Ovary (tissue), 3 donors: Measurements from ENCODE around the gene RPTOR.

ENCODE experiments used
- CTCF ChIP-seq, 3 donors: fragments of 450-650 bp in 2 of 3; fragments of 200-600 bp in 1 of 3; IDR thresholded peaks; one replicate each; pipeline versions ENCODE4 v1.5.1 to v1.8.0; 2016 to 2022; ENCODE audit warnings: antibody characterized with exemption in 3 of 3, mild to moderate bottlenecking in 1 of 3
- EP300 ChIP-seq: sonication (generic); formaldehyde crosslinking; IDR thresholded peaks from one replicate; pipeline ENCODE4 v1.6.1; 2017; ENCODE audit warnings: antibody characterized with exemption
- POLR2A ChIP-seq: fragments of 450-650 bp; IDR thresholded peaks from one replicate; pipeline ENCODE4 v1.6.1; 2017; ENCODE audit warnings: antibody characterized with exemption, mild to moderate bottlenecking, moderate library complexity
- donor health status: DM: no; HTN: no; CAD: no.

GRCh38 chr17:80826955-80827645, 282.5 kb downstream of the RPTOR start:
- no peak for TF ChIP-seq CTCF (IDR thresholded peaks at IDR 0.05)
- TF ChIP-seq POLR2A: no peak
- TF ChIP-seq EP300: no peak
